CD4-positive, alpha-beta T cell (primary cell): ENCODE data around the gene CCDC83. TPM values are rescaled to one million over a fixed set of nuclear protein-coding genes. Genes with fewer than 3 reads are reported as not detected.

Experiments used
- ATAC-seq: fragments of 200-7000 bp; cut with Tn5 transposase; one replicate; pipeline ENCODE4 v1.10.0; 2022; ENCODE audit warnings: mild to moderate bottlenecking; ENCODE audit not compliant: poor library complexity
- CTCF ChIA-PET: fragments of 350-600 bp; sonication (Branson Sonifier 250); formaldehyde crosslinking; loops from one replicate; lab custom pipeline; 2021; ENCODE audit warnings: antibody characterized with exemption, inconsistent platforms; lab: Charles Lee
- POLR2A ChIA-PET: fragments of 350-600 bp; sonication (Branson Sonifier 250); formaldehyde crosslinking; loops from one replicate; lab custom pipeline; 2021; ENCODE audit warnings: antibody characterized with exemption, inconsistent platforms; lab: Charles Lee
- DNase-seq, 14 experiments: peaks; one replicate each; pipeline ENCODE4 v3.0.0-alpha.2; 2013 to 2020; ENCODE audit warnings: mixed read lengths in 2 of 14
- H3K27ac ChIP-seq, 2 donors: one replicate each; pipeline versions ENCODE4 v1.5.1 to v1.7.0; 2013; ENCODE audit warnings: low read length in 2 of 2, low read depth in 1 of 2, mild to moderate bottlenecking in 1 of 2
- H3K27me3 ChIP-seq, 2 experiments: 1 replicate in 1 of 2; 2 replicates in 1 of 2; pipeline versions ENCODE4 v1.6.1 to v1.7.0; 2013; ENCODE audit warnings: low read length in 2 of 2, control low read depth in 1 of 2, mild to moderate bottlenecking in 1 of 2, moderate library complexity in 1 of 2; ENCODE audit not compliant: insufficient read depth in 2 of 2, control insufficient read depth in 1 of 2
- H3K36me3 ChIP-seq: one replicate; pipeline ENCODE4 v1.6.1; 2013; ENCODE audit warnings: low read length, control low read depth; ENCODE audit not compliant: insufficient read depth
- H3K4me1 ChIP-seq: one replicate; pipeline ENCODE4 v1.6.1; 2013; ENCODE audit warnings: low read length, control low read depth; ENCODE audit not compliant: insufficient read depth
- H3K4me3 ChIP-seq: one replicate; pipeline ENCODE4 v1.5.1; 2013; ENCODE audit warnings: mild to moderate bottlenecking, low read length, moderate library complexity
- H3K9me3 ChIP-seq, 2 experiments: 1 replicate in 1 of 2; 2 replicates in 1 of 2; pipeline versions ENCODE4 v1.6.1 to v1.7.0; 2013; ENCODE audit warnings: low read length in 2 of 2, mild to moderate bottlenecking in 2 of 2, control low read depth in 1 of 2, moderate library complexity in 1 of 2; ENCODE audit not compliant: control insufficient read depth in 1 of 2, insufficient read depth in 1 of 2
- H3K27ac Mint-ChIP-seq: one replicate; pipeline ENCODE4 v1.8.0; 2020; ENCODE audit warnings: mixed read lengths
- H3K27me3 Mint-ChIP-seq: one replicate; pipeline ENCODE4 v1.8.0; 2021; ENCODE audit warnings: mixed read lengths
- H3K36me3 Mint-ChIP-seq: one replicate; pipeline ENCODE4 v1.8.0; 2021; ENCODE audit warnings: low read depth, mixed read lengths
- H3K4me1 Mint-ChIP-seq: one replicate; pipeline ENCODE4 v1.8.0; 2021; ENCODE audit warnings: low read depth, mixed read lengths
- H3K4me3 Mint-ChIP-seq: one replicate; pipeline ENCODE4 v1.8.0; 2020; ENCODE audit warnings: mild to moderate bottlenecking, mixed read lengths
- H3K9me3 Mint-ChIP-seq: one replicate; pipeline ENCODE4 v1.8.0; 2020; ENCODE audit warnings: mixed read lengths
- intact Hi-C, 2 experiments: fragments of 100-400 bp; cut with DNase I in 1 of 2; cut with micrococcal nuclease in 1 of 2; formaldehyde crosslinking; loops; one replicate each; pipeline versions ENCODE4 v1.15.1 to v1.9.0; 2023 to 2025; cut with DNase I, micrococcal nuclease
- total RNA-seq, 174 experiments: library from RNA in 2 of 174; stranded (reverse) in 2 of 174; gene quantifications; one replicate each; pipeline ENCODE4 v1.2.3 and lab custom pipeline; 2021 to 2026
- TF ChIP-seq, protein P1 (sequence below): fragments of 200-600 bp; IDR thresholded peaks from one replicate; pipeline ENCODE4 v1.8.0; 2022; ENCODE audit warnings: antibody characterized with exemption, mild to moderate bottlenecking

CCDC83 gene
- total RNA-seq, 2 experiments from 2014 or later, result not detected

DNA sequence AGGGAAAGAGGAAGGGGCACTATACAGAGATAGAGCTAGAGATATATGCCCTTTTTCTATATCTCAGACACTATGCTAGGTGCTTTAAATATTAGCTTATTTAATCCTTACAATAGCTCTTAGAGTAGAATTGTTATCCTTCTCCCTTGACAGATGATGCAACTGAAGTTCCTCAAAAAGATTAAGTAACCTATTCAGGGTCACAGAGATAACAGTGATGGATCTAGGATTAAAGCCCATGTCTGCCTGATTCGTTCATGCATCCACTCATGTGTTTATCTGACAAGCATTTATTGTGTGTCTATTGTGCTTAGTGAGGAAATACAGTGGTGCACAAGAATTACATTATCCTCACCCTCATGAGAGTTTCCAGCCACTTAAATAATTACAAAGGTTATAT, 8.7 kb downstream of the CCDC83 start:
- no peak overlapping the region for H3K27ac ChIP-seq
- DNase-seq (no peak), ATAC-seq (no peak)
- no peaks in the 10 kb centered on the region for H3K9me3 ChIP-seq
- no peaks in the 10 kb centered on the region for H3K27me3 Mint-ChIP-seq
- no peaks in the 10 kb centered on the region for H3K4me1 Mint-ChIP-seq
- no peaks in the 10 kb centered on the region for H3K36me3 ChIP-seq
- TF ChIP-seq, protein P1, sequence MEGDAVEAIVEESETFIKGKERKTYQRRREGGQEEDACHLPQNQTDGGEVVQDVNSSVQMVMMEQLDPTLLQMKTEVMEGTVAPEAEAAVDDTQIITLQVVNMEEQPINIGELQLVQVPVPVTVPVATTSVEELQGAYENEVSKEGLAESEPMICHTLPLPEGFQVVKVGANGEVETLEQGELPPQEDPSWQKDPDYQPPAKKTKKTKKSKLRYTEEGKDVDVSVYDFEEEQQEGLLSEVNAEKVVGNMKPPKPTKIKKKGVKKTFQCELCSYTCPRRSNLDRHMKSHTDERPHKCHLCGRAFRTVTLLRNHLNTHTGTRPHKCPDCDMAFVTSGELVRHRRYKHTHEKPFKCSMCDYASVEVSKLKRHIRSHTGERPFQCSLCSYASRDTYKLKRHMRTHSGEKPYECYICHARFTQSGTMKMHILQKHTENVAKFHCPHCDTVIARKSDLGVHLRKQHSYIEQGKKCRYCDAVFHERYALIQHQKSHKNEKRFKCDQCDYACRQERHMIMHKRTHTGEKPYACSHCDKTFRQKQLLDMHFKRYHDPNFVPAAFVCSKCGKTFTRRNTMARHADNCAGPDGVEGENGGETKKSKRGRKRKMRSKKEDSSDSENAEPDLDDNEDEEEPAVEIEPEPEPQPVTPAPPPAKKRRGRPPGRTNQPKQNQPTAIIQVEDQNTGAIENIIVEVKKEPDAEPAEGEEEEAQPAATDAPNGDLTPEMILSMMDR, result no peak
- H3K4me1 ChIP-seq, result no peaks in the 10 kb centered on the region
- CTCF ChIA-PET, result interaction anchor here (1.7 kb wide), 1 partner anchor 9 kb away, joined by 6 read pairs; the partner anchor contains the start of gene CCDC83
- H3K9me3 Mint-ChIP-seq, result no peaks in the 10 kb centered on the region
- no peaks in the 10 kb centered on the region for H3K27me3 ChIP-seq
- no peak overlapping the region for H3K4me3 ChIP-seq
- H3K4me3 Mint-ChIP-seq, result no peak overlapping the region
- no peak overlapping the region for H3K27ac Mint-ChIP-seq
- intact Hi-C loops, result loop anchor here in 1 of 2 experiments (2.0 kb wide), 1 partner anchor 269 kb away; no protein-coding TSS in a partner anchor
- no peaks in the 10 kb centered on the region for H3K36me3 Mint-ChIP-seq
- POLR2A ChIA-PET, result interaction anchor here (1.5 kb wide), 1 partner anchor 9 kb away, joined by 3 read pairs; the partner anchor contains the start of gene CCDC83

DNA sequence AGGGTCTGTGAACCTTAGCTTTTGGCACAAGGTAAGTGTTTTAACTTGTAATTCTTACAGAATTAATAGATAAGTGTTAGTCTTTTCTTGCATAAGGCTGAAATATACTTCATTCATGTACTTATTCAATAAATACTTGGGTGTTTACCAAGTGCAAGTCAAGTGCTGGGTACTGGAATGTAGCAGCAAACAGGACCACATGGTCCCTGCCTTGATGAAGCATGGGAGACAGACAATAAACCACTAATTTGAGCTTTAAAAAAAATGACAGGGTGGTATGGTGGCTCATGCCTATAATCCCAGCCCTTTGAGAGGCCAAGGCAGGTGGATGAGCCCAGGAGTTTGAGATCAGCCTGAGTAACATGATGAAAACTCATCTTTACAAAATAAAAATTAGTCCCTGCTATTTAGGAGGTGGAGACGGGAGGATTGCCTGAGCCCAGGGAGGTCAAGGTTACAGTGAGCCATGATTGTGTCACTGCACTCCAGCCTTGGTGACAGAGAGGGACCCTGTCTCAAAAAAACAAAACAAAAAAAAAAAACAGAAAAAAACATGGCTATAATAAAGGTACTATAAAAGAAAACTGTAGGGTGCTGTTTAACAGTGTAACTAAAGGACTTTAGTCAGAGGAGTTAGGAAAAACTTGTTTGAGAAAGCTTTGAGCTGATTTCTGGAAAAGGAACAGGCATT, 11.1 kb downstream of the CCDC83 start:
- Histone ChIP-seq H3K4me3 (no peak overlapping the region), H3K9me3 (no peaks in the 10 kb centered on the region), H3K36me3 (no peaks in the 10 kb centered on the region), H3K27ac (no peak overlapping the region), H3K4me1 (no peaks in the 10 kb centered on the region), H3K27me3 (no peaks in the 10 kb centered on the region)
- no peaks in the 10 kb centered on the region for H3K36me3 Mint-ChIP-seq
- TF ChIP-seq, protein P1, result no peak
- no peak overlapping the region for H3K4me3 Mint-ChIP-seq
- H3K27me3 Mint-ChIP-seq, result no peaks in the 10 kb centered on the region
- no peak for ATAC-seq
- no peak for DNase-seq
- H3K27ac Mint-ChIP-seq, result no peak overlapping the region
- POLR2A ChIA-PET, result no interaction called here
- H3K9me3 Mint-ChIP-seq, result no peaks in the 10 kb centered on the region
- intact Hi-C loops, result no loop called here
- no peaks in the 10 kb centered on the region for H3K4me1 Mint-ChIP-seq
- CTCF ChIA-PET, result interaction anchor here (2.8 kb wide), 1 partner anchor 11 kb away, joined by 9 read pairs; the partner anchor contains the start of gene CCDC83

DNA sequence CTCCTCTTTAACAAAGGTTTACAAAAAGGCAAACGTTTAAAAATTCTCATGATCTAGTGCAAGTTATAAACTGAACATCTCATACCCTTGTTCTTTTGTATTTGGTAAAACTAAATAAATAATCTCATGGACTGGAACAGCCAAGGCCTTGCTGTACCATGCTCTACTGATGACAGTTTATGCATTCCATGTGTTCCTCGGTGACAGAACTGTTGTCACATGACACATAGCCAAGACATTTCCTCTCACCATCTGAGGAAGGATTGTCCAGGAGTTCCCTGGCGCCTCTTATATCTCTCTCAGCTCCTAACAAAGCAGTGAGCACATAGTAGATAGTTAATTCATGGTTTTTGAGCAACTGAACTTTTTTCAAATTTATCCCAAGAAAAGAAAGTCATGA, 12.6 kb downstream of the CCDC83 start:
- intact Hi-C loops, result no loop called here
- Mint-ChIP-seq H3K36me3 (no peaks in the 10 kb centered on the region), H3K9me3 (no peaks in the 10 kb centered on the region), H3K4me3 (no peak overlapping the region), H3K27ac (no peak overlapping the region), H3K27me3 (no peaks in the 10 kb centered on the region), H3K4me1 (no peaks in the 10 kb centered on the region)
- no peak overlapping the region for H3K4me3 ChIP-seq
- no peak overlapping the region for H3K27ac ChIP-seq
- no peaks in the 10 kb centered on the region for H3K27me3 ChIP-seq
- no peaks in the 10 kb centered on the region for H3K4me1 ChIP-seq
- no peak for DNase-seq
- H3K9me3 ChIP-seq, result no peaks in the 10 kb centered on the region
- POLR2A ChIA-PET, result no interaction called here
- CTCF ChIA-PET, result no interaction called here
- TF ChIP-seq, protein P1, result no peak
- ATAC-seq, result no peak
- H3K36me3 ChIP-seq, result no peaks in the 10 kb centered on the region
